ENCODE measurements around the gene OVOL2. TPM values are rescaled to one million over a fixed set of nuclear protein-coding genes. Genes with fewer than 3 reads are reported as not detected.

OVOL2 gene
- total RNA-seq, 4 donors from 2014 or later, result not detected

DNA sequence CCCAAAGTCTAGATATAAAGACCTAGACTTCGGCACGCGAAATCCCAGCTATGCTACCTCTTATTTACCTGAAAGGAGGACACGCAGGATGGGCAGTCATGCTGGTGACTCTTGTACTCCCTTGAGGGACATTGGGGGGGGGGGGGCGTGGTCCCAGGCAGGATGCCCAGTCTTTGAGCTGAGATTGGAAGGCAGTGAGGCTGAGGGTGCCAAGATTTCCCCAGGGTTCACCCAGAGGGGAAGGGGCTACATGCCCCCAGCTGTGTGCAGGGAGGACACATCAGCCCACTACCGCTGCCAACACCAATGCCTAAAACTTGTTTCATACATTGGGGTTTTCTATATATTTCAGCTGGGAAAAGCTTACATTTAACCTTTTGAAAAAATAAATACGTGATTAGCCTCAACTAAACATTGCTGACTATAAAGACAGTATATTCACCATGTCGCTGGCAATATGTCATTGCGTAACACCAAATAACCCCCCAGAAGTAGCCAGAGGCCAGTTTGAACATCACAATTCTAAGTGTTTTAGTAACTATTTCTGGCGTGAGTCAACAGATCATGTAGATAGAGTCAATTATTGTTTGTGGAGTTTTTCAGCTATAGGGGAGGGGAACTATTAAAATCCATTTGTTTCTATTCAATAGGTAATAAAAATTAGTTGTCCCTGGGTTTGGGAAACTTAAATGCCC is 67.3 kb downstream of the OVOL2 start:
- TF ChIP-seq, protein P1, sequence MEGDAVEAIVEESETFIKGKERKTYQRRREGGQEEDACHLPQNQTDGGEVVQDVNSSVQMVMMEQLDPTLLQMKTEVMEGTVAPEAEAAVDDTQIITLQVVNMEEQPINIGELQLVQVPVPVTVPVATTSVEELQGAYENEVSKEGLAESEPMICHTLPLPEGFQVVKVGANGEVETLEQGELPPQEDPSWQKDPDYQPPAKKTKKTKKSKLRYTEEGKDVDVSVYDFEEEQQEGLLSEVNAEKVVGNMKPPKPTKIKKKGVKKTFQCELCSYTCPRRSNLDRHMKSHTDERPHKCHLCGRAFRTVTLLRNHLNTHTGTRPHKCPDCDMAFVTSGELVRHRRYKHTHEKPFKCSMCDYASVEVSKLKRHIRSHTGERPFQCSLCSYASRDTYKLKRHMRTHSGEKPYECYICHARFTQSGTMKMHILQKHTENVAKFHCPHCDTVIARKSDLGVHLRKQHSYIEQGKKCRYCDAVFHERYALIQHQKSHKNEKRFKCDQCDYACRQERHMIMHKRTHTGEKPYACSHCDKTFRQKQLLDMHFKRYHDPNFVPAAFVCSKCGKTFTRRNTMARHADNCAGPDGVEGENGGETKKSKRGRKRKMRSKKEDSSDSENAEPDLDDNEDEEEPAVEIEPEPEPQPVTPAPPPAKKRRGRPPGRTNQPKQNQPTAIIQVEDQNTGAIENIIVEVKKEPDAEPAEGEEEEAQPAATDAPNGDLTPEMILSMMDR (IDR thresholded peaks at IDR 0.05 in 4 of 5, conservative IDR thresholded peaks at IDR 0.05 in 1 of 5), result no peak
- no peak for TF ChIP-seq POLR2A (IDR thresholded peaks at IDR 0.05)
- DNase-seq (no peak), ATAC-seq (no peak)
- H3K27ac ChIP-seq, result no peak overlapping the region
- in situ Hi-C loops (cut with MboI; ENCODE audit: low sequenced_read_pairs in 4 of 4), result no loop called here
- peaks cover 0 to 19% of the 10 kb centered on the region in 2 donors for H3K36me3 ChIP-seq
- no peaks in the 10 kb centered on the region for H3K4me1 ChIP-seq
- H3K9me3 ChIP-seq, result no peaks in the 10 kb centered on the region
- intact Hi-C loops (cut with DNase I; ENCODE audit: low total_unique reads), result no loop called here
- no peaks in the 10 kb centered on the region for H3K27me3 ChIP-seq
- H3K4me3 ChIP-seq, result no peak overlapping the region

DNA sequence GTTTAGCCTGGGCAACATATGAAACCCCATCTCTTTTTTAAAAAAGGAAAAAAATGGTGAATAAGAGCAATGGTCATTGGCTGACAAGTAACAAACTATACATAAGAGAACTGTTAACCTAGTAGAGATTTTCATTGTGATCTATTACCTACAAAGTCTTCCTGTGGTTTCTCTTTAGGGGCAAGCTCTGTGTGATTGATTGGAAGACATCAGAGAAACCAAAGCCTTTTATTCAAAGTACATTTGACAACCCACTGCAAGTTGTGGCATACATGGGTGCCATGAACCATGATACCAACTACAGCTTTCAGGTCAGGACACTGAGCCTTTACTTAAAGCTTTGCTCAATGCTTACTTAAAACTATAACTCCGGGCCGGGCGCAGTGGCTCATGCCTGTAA is 69.7 kb downstream of the OVOL2 start:
- Histone ChIP-seq H3K36me3 (peaks cover 0 to 19% of the 10 kb centered on the region in 2 donors), H3K4me1 (no peaks in the 10 kb centered on the region), H3K27me3 (no peaks in the 10 kb centered on the region), H3K27ac (no peak overlapping the region), H3K9me3 (no peaks in the 10 kb centered on the region), H3K4me3 (no peak overlapping the region)
- in situ Hi-C loops (cut with MboI; ENCODE audit: low sequenced_read_pairs in 4 of 4) (no loop called here), intact Hi-C loops (cut with DNase I; ENCODE audit: low total_unique reads) (no loop called here)
- TF ChIP-seq POLR2A (IDR thresholded peaks at IDR 0.05), result no peak
- TF ChIP-seq, protein P1 (IDR thresholded peaks at IDR 0.05 in 4 of 5, conservative IDR thresholded peaks at IDR 0.05 in 1 of 5), result no peak
- ATAC-seq, result no peak
- DNase-seq, result no peak

DNA sequence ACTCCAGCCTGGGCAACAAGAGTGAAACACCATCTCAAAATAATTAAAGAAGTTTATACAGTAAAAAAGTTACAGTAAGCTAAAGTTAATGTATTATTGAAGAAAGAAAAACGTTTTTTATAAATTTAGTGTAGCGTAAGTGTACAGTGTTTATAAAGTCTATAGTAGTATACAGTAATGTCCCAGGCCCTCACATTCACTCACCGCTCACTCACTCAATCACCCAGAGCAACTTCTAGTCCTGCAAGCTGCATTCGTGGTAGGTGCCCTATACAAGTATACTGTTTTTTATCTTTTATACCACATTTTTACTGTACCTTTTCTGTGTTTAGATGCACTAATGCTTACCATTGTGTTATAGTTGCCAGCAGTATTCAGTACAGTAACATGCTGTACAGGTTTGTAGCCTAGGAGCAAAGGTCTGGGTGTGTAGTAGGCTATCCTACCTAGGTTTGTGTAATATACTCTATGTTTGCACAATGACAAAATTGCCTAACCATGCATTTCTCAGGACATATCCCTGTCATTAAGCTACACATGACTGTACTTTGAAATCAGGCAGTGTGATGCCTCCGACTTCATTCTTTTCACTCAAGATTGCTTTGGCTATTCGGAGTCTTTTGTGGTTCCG is 72.2 kb downstream of the OVOL2 start:
- Histone ChIP-seq H3K9me3 (no peaks in the 10 kb centered on the region), H3K4me3 (no peak overlapping the region), H3K4me1 (no peaks in the 10 kb centered on the region), H3K27me3 (no peaks in the 10 kb centered on the region), H3K36me3 (peaks cover 0 to 16% of the 10 kb centered on the region in 2 donors), H3K27ac (no peak overlapping the region)
- DNase-seq, result no peak
- peak; percentile 90 to 99 for ATAC-seq
- TF ChIP-seq POLR2A (IDR thresholded peaks at IDR 0.05), result no peak
- TF ChIP-seq, protein P1 (IDR thresholded peaks at IDR 0.05 in 4 of 5, conservative IDR thresholded peaks at IDR 0.05 in 1 of 5), result no peak
- intact Hi-C loops (cut with DNase I; ENCODE audit: low total_unique reads), result no loop called here
- in situ Hi-C loops (cut with MboI; ENCODE audit: low sequenced_read_pairs in 4 of 4), result no loop called here

DNA sequence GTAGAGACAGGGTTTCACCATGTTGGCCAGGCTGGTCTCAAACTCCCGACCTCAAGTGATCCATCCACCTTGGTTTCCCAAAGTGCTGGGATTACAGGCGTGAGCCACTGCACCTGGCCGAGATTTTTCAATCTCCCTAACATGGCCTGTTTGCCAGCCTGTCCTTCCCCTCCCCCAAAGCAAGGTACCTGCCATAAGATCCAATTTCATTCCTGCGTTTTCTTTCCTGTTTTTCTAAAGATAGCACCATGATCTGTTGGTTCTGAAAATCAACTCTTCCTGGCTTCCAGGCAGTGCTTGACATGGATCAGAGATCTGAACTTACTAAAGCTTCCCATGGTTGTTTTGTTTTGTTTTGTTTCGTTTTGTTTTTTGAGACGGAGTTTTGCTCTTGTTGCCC is 81.4 kb downstream of the OVOL2 start:
- no peak for TF ChIP-seq POLR2A (IDR thresholded peaks at IDR 0.05)
- TF ChIP-seq, protein P1 (IDR thresholded peaks at IDR 0.05 in 4 of 5, conservative IDR thresholded peaks at IDR 0.05 in 1 of 5), result no peak
- Histone ChIP-seq H3K4me3 (peak overlapping the region in 2 of 4 donors; percentile 14 to 24), H3K27me3 (no peaks in the 10 kb centered on the region), H3K36me3 (peaks cover 0 to 8% of the 10 kb centered on the region in 2 donors), H3K4me1 (peaks cover 36 to 44% of the 10 kb centered on the region in 2 donors), H3K9me3 (no peaks in the 10 kb centered on the region), H3K27ac (peak overlapping the region; percentile 75 to 99 (median 96))
- intact Hi-C loops (cut with DNase I; ENCODE audit: low total_unique reads), result no loop called here
- ATAC-seq (peak; percentile 96), DNase-seq (peak in 1 of 2 donors; percentile 70)
- in situ Hi-C loops (cut with MboI; ENCODE audit: low sequenced_read_pairs in 4 of 4), result no loop called here

Other genes starting within 250 kb of the OVOL2 start
- gene SNX5, start 89.1 kb downstream of the OVOL2 start, total RNA-seq, result 10 to 100 TPM; 49.8 to 88.8 (median 60.9) TPM
- gene MGME1, start 88.9 kb downstream of the OVOL2 start, total RNA-seq, result 1 to 10 TPM; 5.2 to 9.1 (median 7.2) TPM
- gene KAT14, start 79.9 kb upstream of the OVOL2 start, total RNA-seq, result 10 to 100 TPM; 12.6 to 29.7 (median 19.8) TPM
- 10 to 100 TPM; 14.4 to 28.2 (median 16.7) TPM for gene PET117, start 79.9 kb upstream of the OVOL2 start, total RNA-seq
- gene ZNF133, start 230.6 kb upstream of the OVOL2 start, total RNA-seq, result 10 to 100 TPM in 3 of 4 donors, 1 to 10 TPM in 1; 6.9 to 15.8 (median 11.0) TPM

All from gastrocnemius medialis (tissue), 4 donors.